Loucy (cell line): ENCODE measurements around the gene AAK1.
A peak's percentile ranks its signal among the peaks of the same experiment; 100 is the strongest.

Source experiments
- H2AFZ ChIP-seq: fragments of 200-600 bp; sonication (generic); 2 replicates; pipeline ENCODE4 v1.6.0; 2016; ENCODE audit warnings: antibody characterized with exemption, mild to moderate bottlenecking, low read length, moderate library complexity
- H3F3A ChIP-seq: fragments of 200-600 bp; 2 replicates; pipeline ENCODE4 v1.6.0; 2016; ENCODE audit warnings: antibody characterized with exemption, low read depth, mild to moderate bottlenecking
- H3K27me3 ChIP-seq: fragments of 200-600 bp; sonication (generic); 2 replicates; pipeline ENCODE4 v1.6.1; 2014; ENCODE audit warnings: low read length, mild to moderate bottlenecking; ENCODE audit not compliant: insufficient read depth, poor library complexity, severe bottlenecking
- H3K36me3 ChIP-seq: fragments of 200-600 bp; sonication (generic); 2 replicates; pipeline ENCODE4 v1.6.1; 2016; ENCODE audit warnings: low read length; ENCODE audit not compliant: insufficient read depth
- H3K4me1 ChIP-seq: fragments of 200-600 bp; sonication (generic); 2 replicates; pipeline ENCODE4 v1.5.1; 2014; ENCODE audit warnings: low read length, mild to moderate bottlenecking; ENCODE audit not compliant: insufficient read depth, poor library complexity, severe bottlenecking
- H3K4me2 ChIP-seq: fragments of 200-600 bp; sonication (generic); 2 replicates; pipeline ENCODE4 v1.6.0; 2014; ENCODE audit warnings: antibody characterized with exemption, low read length, low read depth, mild to moderate bottlenecking; ENCODE audit not compliant: poor library complexity, severe bottlenecking
- H3K4me3 ChIP-seq: fragments of 200-600 bp; sonication (generic); 2 replicates; pipeline ENCODE4 v1.5.1; 2014; ENCODE audit warnings: low read length, mild to moderate bottlenecking, mixed read lengths; ENCODE audit not compliant: poor library complexity, severe bottlenecking
- H3K79me2 ChIP-seq: fragments of 200-600 bp; sonication (generic); 2 replicates; pipeline ENCODE4 v1.6.1; 2014; ENCODE audit warnings: low read length; ENCODE audit not compliant: insufficient read depth
- H3K9ac ChIP-seq: fragments of 200-600 bp; sonication (generic); 2 replicates; pipeline ENCODE4 v1.6.0; 2014; ENCODE audit warnings: mild to moderate bottlenecking, low read depth, low read length, moderate library complexity; ENCODE audit not compliant: poor library complexity, severe bottlenecking
- H3K9me2 ChIP-seq: fragments of 200-600 bp; sonication (generic); replicated peaks from 2 replicates; pipeline ENCODE4 v1.6.1; 2016; ENCODE audit warnings: low read depth, low read length, mixed read lengths
- H3K9me3 ChIP-seq: fragments of 200-600 bp; sonication (generic); 2 replicates; pipeline ENCODE4 v1.6.1; 2014; ENCODE audit warnings: mild to moderate bottlenecking, antibody characterized with exemption, low read length, low read depth; ENCODE audit not compliant: insufficient read depth
- H4K20me1 ChIP-seq: fragments of 200-600 bp; sonication (generic); 2 replicates; pipeline ENCODE4 v1.6.0; 2014; ENCODE audit warnings: antibody characterized with exemption, low read length, mild to moderate bottlenecking; ENCODE audit not compliant: insufficient read depth, poor library complexity, severe bottlenecking
- CTCF ChIP-seq: fragments of 200-600 bp; sonication (generic); conservative IDR thresholded peaks from 2 replicates; pipeline ENCODE4 v1.5.1; 2014; ENCODE audit warnings: mild to moderate bottlenecking, antibody characterized with exemption, low read length
- EZH2phosphoT487 ChIP-seq: fragments of 200-600 bp; IDR thresholded peaks from 2 replicates; pipeline ENCODE4 v1.6.1; 2018; ENCODE audit warnings: antibody characterized with exemption, mild to moderate bottlenecking, moderate library complexity, borderline replicate concordance

AAK1 gene

DNA sequence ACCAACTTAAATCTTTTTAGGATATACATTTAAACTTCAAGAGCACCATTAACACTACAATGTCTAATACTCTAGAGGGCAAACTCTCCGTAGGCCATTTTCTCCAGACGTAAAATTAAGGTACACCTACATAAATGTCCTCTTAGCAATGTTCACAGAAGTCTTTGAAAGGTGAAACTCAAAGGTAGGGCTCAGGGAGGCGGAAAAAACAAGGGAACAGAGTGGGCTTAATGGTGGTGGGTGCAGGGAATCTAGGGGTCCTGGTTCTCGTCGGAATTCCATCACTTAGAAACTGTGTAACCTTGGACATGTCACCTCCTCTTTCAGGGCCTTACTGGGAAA is 207.0 kb downstream of the AAK1 start:
- H3K36me3 ChIP-seq = no peaks in the 10 kb centered on the region
- H3K9me2 ChIP-seq = no peaks in the 10 kb centered on the region
- H3K9ac ChIP-seq = peak overlapping the region; percentile 90
- no peaks in the 10 kb centered on the region for H3K27me3 ChIP-seq
- peaks cover 19% of the 10 kb centered on the region for H3K79me2 ChIP-seq
- H4K20me1 ChIP-seq = no peaks in the 10 kb centered on the region
- peak overlapping the region; percentile 96 for H3K4me2 ChIP-seq
- peaks cover 25% of the 10 kb centered on the region for H3K4me1 ChIP-seq
- H3K9me3 ChIP-seq = no peaks in the 10 kb centered on the region
- peak overlapping the region; percentile 94 for H3K4me3 ChIP-seq
- peak overlapping the region; percentile 98 for H2AFZ ChIP-seq
- H3F3A ChIP-seq = no peaks in the 10 kb centered on the region
- no peak for TF ChIP-seq EZH2phosphoT487
- no peak for TF ChIP-seq CTCF

DNA sequence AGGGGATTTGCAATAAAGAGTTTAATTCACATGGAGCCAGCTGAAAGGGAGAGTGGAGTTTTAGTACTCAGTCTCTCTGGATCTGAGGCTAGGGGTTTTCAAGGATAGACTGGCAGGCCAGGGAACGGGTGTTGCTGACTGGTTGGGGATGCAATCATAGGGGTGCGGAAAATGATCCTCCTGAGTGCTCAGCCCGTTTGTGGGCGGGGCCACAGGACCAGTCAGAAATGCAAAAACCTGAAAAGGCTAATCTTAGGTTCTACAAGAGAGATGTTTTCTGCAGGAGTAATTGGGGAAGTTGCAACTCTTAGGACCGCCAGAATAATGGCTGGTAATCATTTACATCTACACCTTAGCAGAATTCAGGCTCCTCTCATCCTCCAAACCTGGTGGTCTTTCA is 208.8 kb downstream of the AAK1 start:
- TF ChIP-seq CTCF (no peak), EZH2phosphoT487 (no peak)

DNA sequence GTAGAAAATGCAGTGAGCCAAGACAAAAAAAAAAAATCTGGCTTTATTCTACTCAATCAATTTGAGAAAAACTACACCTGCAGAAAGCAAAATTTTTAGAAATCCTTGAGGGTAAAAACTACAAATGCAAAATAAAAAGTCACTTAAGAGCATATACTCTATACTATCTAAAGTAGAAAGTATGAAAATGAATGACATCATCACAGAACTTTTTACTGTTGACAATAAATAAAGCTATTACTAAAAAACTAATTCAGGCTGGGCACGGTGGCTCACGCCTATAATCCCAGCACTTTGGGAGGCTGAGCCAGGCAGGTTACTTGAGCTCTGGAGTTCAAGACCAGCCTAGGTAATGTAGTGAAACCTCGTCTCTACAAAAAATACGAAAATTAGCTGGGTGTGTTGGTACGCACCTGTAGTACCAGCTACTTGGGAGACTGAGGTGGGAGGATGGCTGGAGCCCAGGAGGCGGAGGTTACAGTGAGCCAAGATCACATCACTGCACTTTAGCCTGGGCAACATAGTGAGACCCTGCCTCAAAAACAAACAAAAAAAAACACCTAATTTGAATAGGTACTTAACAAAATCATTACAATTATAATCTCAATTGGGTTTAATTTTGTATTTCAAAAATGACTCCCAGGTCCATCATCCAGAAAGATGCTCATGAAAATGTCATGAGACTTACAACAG is 213.9 kb downstream of the AAK1 start:
- TF ChIP-seq EZH2phosphoT487 (no peak), CTCF (no peak)
- no peaks in the 10 kb centered on the region for H3K9me2 ChIP-seq
- H3K4me2 ChIP-seq = no peak overlapping the region
- no peak overlapping the region for H3K4me3 ChIP-seq
- no peaks in the 10 kb centered on the region for H3K4me1 ChIP-seq
- H3K9ac ChIP-seq = no peak overlapping the region
- H2AFZ ChIP-seq = no peak overlapping the region
- H4K20me1 ChIP-seq = no peaks in the 10 kb centered on the region
- no peaks in the 10 kb centered on the region for H3K79me2 ChIP-seq
- H3K27me3 ChIP-seq = no peaks in the 10 kb centered on the region
- no peaks in the 10 kb centered on the region for H3F3A ChIP-seq
- H3K36me3 ChIP-seq = 0 out of 2 replicates have a peak, but pooled peaks cover 2% of the 10 kb centered on the region
- H3K9me3 ChIP-seq = no peaks in the 10 kb centered on the region

More for the DNA sequence above, 208.8 kb downstream of the AAK1 start:
- Histone ChIP-seq H3K9ac (no peak overlapping the region), H3K27me3 (no peaks in the 10 kb centered on the region), H2AFZ (no peak overlapping the region), H3F3A (no peaks in the 10 kb centered on the region), H3K9me3 (no peaks in the 10 kb centered on the region), H3K9me2 (no peaks in the 10 kb centered on the region), H3K4me2 (peak overlapping the region; percentile 96), H3K4me1 (peaks cover 25% of the 10 kb centered on the region), H4K20me1 (no peaks in the 10 kb centered on the region), H3K79me2 (peaks cover 19% of the 10 kb centered on the region), H3K4me3 (no peak overlapping the region), H3K36me3 (no peaks in the 10 kb centered on the region)
